EL (cell line): ENCODE data around the gene TUT1.
"Not testable (repeated sequence)": the region's sequence is repeated elsewhere in the genome, so short reads cannot be mapped to it uniquely, and the experiment has no call there.

Experiments used
- DNase-seq: peaks from one replicate; pipeline ENCODE4 v3.0.0-alpha.2; 2016

Gene TUT1

DNA sequence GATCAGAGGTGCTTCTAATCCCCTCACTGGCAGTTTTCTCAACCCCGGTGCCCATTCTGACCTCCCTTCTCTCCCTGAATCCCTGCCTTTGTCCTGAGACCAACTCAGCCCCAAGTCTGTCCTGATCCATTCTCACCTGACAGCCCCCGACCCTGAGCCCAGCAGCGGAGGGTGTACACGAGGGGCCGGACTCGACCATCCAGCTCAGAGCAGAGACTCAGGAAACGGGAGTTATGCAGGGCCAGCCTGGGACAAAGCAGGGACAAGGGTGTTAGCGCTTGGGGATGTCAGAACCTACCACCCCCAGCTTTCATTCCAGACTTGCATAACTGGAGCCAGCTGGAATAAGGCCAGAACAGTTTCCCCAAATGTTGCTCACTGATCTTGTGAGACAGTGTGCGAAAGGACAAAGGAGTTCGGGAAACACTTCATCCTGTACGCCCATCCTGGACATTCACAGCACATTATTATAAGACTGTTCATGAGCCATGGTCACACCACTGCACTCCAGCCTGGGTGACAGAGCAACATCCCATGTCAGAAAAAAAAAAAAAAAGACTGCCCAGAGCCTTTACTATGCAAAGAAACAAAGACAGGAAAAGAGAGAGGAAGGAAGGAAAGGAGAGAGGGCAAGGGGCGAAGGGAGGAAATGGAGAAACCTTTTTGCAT, 14.1 kb downstream of the TUT1 start:
- no peak for DNase-seq

DNA sequence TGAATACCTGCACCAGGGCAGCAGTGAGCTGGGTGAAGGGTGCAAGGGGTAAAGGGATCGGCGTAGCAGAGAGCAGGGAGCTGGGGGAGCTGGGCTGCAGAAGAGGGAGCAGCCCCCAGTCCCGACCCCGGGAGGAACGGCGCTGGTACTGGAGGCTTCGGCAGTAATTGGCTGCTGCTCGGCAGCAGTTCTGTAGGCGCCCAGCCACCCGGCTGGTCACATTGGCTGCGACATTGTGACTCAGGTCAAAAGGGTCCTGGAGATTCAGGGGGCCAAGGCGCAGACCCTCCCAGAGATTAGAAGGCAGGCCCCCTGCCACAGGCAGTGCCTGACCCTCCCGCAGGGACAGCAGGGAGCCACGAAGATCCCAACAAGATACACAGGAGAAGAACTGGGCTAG, 15.5 kb downstream of the TUT1 start:
- no peak for DNase-seq

DNA sequence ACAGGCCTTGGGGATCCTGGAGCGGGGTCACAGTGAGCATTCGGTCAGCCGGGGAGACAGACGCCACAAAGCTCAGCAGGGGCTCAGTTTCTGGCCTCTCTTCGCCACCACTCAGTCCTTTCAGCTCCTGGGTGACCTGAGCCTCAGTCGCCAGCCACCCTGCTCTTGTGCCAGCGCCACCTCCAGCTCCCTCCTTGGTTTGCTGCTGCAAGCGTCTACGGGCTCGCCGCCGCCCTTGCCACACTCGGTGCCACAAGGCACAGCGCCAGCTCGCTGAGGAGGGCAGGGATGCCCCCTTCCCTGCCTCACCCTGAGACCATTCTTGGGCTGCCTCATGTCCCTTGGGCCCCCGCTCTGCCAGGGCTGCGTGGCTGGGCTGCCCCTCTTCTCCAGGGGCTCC, 16.2 kb downstream of the TUT1 start:
- DNase-seq, result no peak

DNA sequence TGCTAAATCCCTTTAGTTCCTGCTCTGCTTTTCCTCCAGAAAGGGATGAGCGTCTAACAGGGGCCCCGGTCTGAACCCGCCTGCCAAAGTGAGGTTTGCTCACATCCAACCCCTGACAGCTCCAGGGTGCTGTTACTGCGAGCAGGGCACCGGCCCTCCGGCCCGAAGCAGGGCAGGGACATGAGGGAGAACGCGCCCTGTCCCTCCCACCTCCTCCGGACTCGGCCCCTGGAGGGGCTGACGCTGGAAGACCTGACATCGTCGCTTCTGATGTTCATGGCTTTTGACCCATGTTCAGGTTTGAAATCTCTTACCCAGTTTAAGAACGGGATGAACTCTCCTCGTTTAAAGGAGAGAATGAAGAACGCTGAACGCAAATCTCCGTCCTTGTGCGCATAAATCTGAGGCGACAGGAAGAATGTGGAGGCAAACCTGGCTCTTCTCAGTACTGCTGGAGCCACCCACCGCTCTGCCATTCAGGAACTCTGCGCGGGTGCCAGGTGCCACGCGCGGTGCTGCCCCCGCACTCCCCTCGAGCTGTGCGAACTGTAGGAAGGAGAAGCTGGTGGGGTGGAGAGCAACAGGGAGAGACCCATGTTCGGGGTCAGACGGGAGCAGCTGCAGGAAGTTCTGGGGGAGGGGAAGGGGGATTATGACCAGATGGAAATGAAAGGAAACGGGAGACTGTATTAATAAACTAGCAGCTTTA, 16.8 kb downstream of the TUT1 start:
- DNase-seq, result peak; percentile 34

DNA sequence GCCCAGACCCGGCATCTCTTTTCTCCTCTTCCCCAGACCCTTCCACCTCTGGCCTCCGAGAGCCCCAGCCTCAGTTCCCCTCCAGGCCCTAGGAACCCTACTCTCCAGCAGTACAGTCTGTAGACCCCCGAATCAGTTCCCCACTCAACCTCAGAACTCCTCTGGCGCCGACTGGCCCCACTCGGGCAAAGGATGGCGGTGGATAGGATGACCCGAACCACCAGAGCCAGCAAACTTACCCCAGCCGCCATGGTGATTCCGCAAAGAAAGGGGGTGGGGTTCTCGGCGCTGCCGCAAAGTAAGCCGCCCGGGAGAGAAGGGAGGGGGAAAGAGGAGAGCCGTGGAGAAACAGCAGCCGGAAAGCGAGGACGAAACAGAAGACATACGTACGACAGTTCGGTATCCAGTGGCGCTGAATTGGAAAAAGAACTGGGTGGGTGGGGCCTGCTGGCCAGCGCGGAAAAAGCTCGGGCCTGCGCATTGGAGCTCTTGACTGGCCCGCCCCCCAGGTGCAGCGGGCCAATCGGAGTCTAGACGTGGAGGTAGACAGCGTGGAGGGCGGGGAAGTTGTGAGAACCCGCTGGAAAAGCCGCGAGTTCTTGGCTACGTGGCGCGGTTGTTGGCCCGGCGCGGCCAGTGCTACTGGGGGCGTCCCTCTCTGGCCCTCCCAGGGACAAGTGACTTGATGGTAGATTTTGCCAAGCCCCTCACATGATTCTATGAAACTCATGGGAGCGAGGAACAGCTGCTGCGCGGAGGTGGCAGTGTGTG, 17.5 kb downstream of the TUT1 start, which contains the start of gene EEF1G:
Gene EEF1G (minus strand): TSS at position 300 of the 771 bp plus-strand sequence. CDS start 49 bp downstream, at position 251.
- DNase-seq, result peak; percentile 100

DNA sequence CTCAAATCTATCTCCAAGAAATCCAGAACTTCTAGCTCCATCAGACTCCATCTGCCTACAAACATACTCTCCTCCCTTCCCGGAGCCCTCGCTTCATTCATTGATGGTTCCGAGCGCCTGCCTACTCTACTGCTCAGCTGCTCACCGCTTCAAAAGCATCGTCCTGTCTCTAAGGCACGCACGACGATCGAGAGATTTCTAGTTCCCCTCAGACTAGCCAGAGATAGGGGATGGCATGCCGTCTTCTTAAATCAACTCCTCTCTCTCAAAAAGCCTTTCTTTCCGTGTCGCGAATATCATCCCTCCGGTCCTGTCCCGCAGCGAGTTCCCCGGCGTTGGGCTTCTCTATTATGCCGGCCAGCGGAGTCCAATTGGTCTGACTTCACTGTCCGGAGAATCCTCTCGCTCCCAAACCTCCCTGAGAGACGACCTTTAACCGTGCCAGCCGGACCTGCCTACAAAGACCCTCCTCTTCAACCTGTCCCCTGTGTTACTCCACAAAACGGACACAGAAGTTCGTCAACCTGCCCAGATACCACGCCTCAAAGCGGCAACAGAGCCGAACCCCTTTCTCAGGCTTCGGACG, 18.2 kb downstream of the TUT1 start:
- no peak for DNase-seq

DNA sequence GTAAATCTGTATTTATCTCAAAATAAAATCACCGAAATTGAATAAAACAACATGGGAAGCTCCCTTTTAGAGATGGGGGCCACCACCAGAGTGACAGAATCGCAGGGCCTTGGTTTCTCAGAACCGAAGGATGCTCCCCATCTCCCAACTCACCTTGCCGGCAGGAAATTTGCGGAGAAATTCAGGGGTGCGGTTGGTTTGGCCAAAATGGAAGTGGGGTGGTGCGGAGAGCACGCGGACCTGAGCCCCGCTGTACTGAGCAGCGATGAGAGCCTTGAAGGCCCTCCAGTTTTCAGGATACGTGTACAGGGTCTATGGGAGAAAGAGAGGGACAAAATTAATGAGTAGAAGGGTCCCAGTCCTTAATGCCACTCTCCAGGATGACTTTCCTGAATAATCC, 18.9 kb downstream of the TUT1 start:
- DNase-seq, result no peak

DNA sequence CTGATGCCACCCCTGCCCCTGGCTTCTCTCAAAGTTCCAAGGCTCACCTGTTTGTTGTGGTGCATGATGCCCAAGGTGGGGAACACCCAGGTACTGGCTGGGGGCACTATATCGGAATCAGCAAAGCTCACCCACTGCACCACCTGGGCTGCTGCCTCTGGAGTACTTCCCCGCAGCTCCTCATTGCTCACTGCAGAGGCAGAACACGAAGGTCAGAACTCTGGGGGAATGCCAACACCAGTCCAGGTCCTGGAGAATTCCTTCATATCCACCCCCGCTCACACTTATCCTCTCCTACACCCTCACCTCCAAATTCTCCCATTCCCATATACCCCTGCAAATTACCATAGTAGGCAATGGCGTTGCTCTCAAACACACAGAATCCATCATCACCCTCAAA, 19.8 kb downstream of the TUT1 start:
- not testable (repeated sequence) for DNase-seq

DNA sequence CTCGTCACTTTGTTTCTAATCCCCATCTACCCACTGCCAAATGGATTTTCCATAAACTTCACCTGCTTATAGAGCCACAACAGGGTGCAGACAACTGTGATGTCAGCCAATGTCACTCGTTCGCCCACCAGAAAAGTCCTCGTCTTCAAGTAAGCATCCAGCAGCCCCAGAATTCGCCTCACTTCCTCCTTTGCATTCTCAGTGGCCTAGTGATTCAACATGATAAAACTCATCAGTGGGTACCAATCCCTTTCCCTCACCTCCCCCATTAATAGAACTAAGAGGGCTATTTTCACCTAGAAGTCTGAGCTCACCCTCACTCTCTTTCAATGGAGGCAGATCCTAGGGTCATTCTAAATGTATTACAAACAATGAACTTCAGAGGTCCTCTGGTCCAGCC, 20.4 kb downstream of the TUT1 start:
- not testable (repeated sequence) for DNase-seq

DNA sequence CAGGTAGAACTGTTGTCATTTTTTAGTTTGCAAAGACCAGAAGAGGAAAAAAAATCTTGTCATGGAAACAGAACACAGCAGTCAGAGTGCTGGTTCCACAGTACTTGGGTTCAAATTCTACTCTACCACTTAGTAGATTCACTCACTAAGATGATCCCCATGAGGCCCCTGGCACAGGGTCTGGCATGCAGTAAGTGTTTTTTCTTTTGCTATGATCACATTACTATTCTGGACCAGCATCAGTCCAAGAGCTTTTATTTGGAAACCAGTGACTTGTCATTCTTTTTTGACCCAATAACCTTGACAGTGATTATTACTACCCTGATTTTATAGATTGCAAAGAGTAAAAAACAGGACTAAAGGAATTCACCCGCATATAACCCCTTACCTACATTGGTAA, 21.7 kb downstream of the TUT1 start:
- DNase-seq, result no peak

DNA sequence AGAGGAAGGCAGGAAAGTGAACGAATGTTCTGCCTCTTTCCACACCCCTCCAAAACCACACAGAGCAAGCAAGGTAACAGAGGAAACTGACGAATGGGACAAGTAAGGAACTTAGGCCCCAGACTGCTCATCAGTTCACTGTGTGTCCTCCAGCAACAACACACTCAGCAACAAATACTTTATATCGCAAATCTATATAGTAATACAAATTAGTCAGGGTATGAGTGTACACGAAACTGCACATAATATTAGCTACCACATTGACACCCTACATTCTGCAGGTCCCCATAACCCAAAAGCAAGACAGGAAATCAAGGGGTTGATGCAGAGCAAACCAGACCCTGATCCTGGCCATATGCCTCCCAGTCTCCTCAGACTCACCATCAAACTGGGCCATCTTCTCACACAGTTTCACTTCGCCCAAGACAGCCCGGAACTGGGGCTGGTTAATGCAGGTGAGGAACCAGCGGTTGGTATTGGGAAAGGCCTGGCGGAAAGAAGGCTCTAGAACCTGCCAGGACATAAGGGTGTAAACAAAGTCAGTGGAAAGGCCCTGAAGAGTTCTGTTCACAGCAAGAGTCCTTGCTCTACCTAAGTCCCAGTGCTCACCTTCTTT, 24.2 kb downstream of the TUT1 start:
- no peak for DNase-seq

DNA sequence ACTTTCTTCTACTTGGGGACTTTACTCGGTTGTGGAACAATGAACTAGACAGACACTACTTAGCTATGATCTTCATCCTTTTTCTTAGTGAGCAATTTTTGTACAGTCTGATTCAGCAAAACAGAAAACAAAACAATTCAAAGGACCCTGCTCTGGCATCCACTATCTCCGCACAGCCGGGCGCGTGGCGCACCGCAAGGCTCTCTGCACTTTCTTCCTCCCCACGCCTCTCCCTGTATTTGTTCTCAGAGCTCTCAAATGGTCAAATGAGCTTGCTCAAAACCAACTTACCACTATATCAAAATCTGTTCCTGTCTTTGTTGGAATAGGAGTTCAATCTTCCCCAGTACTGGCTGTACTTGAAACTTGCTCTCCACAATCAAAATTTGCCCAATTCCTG, 25.1 kb downstream of the TUT1 start:
- DNase-seq, result no peak

DNA sequence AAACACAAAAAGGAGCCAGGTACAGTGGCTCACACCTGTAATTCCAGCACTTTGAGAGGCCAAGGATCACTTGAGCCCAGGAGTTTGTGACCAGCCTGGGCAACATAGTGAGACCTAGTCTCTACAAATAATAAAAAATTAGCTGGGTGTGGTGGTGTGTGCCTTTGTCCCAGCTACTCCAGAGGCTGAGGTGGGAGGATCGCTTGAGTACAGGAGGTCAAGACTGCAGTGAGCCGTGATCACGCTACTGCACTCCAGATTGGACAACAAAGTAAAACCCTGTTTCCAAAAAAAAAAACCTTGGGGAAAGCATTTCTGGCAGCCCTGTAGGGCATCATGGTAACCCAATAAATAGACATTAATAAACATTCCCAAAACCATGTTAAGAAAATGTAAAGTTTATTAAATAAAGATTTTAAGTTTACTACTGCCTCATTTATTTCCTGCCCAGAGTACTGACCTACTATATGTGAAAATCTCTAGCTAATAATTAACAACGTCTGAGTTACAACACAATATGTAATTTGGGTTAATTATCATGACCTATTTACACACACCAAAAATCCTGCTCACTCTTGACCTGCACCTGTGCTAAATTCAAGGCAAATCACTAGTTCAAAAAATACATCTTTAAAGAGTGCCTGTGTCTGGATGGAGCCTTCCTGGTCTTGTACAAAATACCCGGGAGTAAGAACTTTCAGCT, 26.1 kb downstream of the TUT1 start:
- DNase-seq, result no peak

DNA sequence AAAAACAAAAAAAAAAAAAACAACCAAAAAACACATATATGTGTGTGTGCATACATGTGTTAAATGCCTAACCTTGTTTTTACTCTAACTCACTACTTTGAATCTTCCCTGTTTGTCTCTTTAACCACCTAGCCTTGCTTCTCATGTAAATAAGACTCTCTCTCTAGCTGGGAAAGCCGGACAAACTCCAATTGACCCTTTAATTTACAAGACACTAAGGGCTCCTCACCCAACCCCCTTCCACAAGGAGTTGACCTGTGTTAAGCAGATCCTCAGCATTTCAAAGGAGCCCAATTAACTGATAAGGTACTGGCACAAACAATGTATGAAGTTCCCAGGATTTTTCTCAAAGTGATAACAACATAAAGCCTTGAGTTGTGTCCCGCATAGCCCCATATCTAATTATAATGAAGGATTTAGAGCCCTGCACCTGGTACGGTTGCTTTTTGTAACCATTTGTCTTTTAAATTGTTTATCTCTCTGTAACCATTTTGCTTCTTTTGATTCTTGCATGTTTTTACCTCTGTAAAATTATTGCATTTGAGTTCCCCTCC, 29.6 kb downstream of the TUT1 start:
- not testable (repeated sequence) for DNase-seq

DNA sequence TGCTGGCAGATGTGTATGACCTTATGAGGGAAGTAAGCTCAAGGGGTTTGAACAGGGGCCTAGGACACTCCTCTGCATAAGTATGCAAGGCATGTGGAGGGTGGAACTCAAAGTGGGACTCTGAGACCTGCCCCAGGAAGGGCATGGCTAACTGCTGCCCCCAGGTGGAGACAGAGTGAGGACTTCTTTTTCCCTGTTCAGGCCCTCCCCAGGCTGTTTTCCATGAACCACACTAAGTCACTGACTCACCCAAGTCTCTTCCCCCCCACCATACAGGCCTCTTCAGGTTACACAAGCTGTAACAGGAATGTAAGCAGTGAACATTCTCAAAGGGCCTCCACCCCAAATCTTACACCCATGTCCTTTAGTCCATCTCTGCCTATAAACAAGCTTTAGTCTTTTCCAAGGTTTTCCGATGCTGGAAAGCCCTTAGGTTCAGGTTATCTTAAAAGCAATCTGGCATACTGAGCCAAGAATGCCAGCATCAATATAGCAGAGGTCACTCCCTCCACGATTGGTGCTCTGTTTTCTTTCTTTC, 30.7 kb downstream of the TUT1 start:
- DNase-seq, result peak; percentile 100

DNA sequence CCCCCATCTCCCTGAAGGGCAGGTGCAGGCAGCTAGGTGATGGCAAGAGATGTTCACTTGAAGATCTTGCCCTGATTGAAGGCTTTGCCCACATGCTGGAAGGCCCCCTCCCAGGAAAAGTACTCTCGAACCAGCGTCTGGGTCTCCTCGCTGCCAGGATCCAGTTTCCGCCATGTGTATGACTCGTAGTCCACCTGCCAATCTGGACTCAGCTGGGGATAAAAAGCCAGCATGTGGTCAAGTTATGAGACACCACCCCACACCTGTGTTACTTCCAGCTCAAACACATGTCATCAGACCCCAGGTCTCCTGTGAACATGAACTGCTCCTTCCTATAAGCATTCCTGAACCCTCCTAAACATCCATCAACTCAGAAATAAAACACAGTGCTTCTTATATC, 31.7 kb downstream of the TUT1 start:
- not testable (repeated sequence) for DNase-seq

DNA sequence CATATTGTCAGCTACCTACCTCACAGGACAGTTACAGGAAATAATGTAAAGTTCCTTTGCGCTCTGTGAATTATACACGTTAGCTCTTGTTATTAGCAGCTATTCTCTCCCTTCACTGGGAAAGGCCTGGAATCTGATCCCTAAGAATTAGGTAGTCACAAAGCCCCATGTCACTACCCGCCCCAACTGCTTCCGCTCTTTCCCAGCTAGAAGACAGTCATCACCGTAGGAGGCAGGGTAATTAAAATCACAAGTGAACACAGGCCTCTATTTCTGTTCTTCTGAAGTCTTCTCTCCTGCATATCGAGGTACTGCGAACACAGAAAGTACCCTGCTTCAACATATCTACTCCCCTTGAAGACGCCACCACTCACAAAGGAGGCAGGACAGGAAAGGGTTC, 32.1 kb downstream of the TUT1 start:
- no peak for DNase-seq

DNA sequence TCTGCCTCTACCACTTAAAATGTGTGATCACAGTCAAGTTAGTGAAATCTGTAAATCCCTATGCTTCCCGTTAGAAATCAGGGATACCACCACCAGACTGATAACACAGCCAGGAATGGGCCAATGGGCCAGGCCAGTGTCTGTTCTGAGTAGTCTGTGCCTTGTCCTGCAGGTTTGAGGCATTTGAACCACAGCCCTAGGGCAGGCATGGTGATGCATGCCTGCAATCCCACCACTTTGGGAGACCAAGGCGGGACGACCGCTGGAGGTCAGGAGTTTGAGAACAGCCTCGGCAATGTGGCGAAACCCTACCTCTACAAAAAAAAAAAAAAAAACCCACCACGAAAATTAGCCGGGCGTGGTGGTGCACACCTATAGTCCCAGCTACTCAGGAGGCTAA, 32.7 kb downstream of the TUT1 start:
- no peak for DNase-seq

DNA sequence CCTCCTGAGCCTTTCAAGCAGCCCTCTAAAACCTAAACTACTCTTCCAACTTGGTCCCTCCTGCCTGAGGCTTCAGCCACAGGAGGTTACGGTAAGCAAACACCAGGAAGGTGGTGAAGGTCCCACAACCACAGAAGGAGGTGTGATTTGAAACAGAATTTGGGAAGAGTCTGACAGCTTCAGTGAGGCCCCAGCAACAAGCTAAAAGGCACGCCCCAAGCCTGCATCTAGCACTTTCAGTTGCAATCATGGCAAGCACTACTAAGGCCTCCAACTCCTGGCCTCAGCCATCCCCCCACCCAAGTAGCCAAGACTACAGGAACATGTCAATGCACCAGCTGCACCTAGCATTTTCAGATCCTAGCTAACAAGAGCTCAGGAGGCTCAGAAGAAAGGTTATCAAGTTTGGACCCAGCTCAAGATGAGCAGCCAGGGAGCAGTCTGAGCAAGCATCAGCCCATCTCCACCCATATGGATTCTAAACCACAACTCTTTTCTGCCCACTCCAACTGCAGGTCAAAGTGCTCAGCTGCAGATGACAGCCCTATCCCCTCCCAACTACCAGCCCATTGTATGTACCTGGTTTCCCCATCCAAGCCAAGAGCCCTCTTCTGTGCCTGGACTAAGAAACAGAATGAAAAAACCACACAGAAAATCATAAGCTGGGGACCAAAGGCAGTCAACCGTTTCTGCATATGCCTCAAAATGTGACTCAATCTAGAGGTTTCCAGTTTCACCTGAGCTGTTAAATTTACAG, 34.3 kb downstream of the TUT1 start:
- peak; percentile 40 for DNase-seq

DNA sequence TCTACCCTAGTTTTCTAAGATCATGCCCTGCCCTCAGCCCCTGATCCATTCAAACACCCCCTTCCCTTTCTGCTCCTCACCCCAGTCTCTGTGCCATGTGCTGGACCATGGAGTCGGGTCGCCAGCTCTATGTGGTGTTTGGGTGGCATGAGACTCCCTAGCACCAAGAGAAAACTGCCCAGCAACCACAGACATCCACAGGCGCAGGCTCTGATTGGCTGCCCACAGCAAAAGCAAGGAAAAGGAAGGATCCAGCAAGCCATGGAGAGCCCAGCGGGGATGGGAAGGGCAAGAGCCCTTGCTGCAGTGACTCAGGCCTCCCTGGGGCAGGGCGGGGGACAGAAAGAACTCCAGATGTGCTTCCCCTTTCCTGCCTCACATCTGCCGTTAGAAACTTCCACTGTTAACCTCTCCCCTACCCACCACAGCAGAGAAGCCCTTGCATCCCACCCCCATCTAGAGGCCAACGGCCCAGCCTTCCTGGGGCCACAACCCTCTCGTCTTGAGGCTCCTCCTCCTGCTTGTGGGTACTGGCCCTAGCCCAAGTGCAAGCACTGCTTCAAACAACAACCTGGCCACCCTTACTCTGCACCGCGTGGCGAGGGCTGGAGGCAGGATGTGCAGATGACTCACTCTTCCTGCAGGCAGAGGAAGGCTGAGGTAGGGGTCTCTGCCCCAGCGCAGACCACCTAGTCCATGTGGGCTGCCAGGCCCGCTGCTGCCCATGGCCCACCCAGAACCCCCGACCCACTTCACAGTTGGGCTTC, 35.0 kb downstream of the TUT1 start:
- DNase-seq, result peak; percentile 98
